Measurements from ENCODE around the gene PHYKPL. TPM values are rescaled to one million over a fixed set of nuclear protein-coding genes. Genes with fewer than 3 reads are reported as not detected.

Gene PHYKPL
- total RNA-seq, 1 experiment from 2014 or later = 41.7 TPM

DNA sequence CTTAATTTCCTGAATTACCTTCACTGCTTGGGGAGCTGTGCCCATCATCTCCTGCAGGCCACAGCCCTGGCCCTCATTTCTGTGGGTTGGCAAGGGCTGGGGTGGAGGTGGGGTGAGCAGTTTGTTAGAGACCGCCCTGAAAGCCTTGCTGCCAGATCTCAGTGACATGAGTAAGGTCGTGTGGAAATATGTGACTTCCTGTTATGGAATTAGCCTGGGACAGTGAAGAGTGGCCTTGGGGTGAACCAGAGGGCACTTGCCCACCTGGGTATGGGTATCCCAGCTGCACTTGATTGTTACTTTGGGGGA is 30.7 kb downstream of the PHYKPL start:
- TF ChIP-seq CBFB (CRISPR knock-in tag; IDR thresholded peaks at IDR 0.05; ENCODE audit: low read depth) (no peak), NR2C2 (CRISPR knock-in tag; IDR thresholded peaks at IDR 0.05) (no peak)
- TF ChIP-seq, protein P1, sequence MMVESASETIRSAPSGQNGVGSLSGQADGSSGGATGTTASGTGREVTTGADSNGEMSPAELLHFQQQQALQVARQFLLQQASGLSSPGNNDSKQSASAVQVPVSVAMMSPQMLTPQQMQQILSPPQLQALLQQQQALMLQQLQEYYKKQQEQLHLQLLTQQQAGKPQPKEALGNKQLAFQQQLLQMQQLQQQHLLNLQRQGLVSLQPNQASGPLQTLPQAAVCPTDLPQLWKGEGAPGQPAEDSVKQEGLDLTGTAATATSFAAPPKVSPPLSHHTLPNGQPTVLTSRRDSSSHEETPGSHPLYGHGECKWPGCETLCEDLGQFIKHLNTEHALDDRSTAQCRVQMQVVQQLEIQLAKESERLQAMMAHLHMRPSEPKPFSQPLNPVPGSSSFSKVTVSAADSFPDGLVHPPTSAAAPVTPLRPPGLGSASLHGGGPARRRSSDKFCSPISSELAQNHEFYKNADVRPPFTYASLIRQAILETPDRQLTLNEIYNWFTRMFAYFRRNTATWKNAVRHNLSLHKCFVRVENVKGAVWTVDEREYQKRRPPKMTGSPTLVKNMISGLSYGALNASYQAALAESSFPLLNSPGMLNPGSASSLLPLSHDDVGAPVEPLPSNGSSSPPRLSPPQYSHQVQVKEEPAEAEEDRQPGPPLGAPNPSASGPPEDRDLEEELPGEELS (CRISPR knock-in tag; IDR thresholded peaks at IDR 0.05) = no peak
- ATAC-seq (no peak), DNase-seq (ENCODE audit: low spot score) (peak; percentile 3)
- Mint-ChIP-seq H3K4me1 (peaks cover 20% of the 10 kb centered on the region), H3K36me3 (peaks cover 19% of the 10 kb centered on the region), H3K4me3 (no peak overlapping the region), H3K27me3 (ENCODE audit: low read depth) (peaks cover 20% of the 10 kb centered on the region), H3K27ac (no peak overlapping the region), H3K9me3 (no peaks in the 10 kb centered on the region)
- ChIA-PET POLR2A (interaction anchor here (0.8 to 1.6 kb wide), 2 partner anchors 10 to 22 kb away, joined by 3 to 6 read pairs; no protein-coding TSS in a partner anchor), CTCF (interaction anchor here (1.5 kb wide), 1 partner anchor 24 kb away, joined by 6 read pairs; no protein-coding TSS in a partner anchor)

- no peak overlapping the region for H3K27ac Mint-ChIP-seq
- POLR2A ChIA-PET = interaction anchor here (1.6 kb wide), 1 partner anchor 21 kb away, joined by 6 read pairs; no protein-coding TSS in a partner anchor
- peaks cover 20% of the 10 kb centered on the region for H3K27me3 Mint-ChIP-seq (ENCODE audit: low read depth)
- CTCF ChIA-PET = interaction anchor here (1.5 to 1.6 kb wide), 2 partner anchors 21 to 24 kb away, joined by 5 to 6 read pairs; no protein-coding TSS in a partner anchor
- H3K4me1 Mint-ChIP-seq = peaks cover 17% of the 10 kb centered on the region
- DNase-seq (ENCODE audit: low spot score) (peak; percentile 4), ATAC-seq (no peak)
- H3K36me3 Mint-ChIP-seq = peaks cover 14% of the 10 kb centered on the region
- no peaks in the 10 kb centered on the region for H3K9me3 Mint-ChIP-seq
- H3K4me3 Mint-ChIP-seq = no peak overlapping the region
- TF ChIP-seq ZNF423 (CRISPR knock-in tag; IDR thresholded peaks at IDR 0.05) (no peak), NR1H2 (CRISPR knock-in tag; IDR thresholded peaks at IDR 0.05) (no peak), ZNF416 (CRISPR knock-in tag; IDR thresholded peaks at IDR 0.05) (no peak), ZBTB21 (CRISPR knock-in tag; IDR thresholded peaks at IDR 0.05; ENCODE audit: borderline replicate concordance) (no peak), E2F1 (CRISPR knock-in tag; IDR thresholded peaks at IDR 0.05) (no peak), HMGA2 (CRISPR knock-in tag; IDR thresholded peaks at IDR 0.05) (no peak)
- TF ChIP-seq, protein P2, sequence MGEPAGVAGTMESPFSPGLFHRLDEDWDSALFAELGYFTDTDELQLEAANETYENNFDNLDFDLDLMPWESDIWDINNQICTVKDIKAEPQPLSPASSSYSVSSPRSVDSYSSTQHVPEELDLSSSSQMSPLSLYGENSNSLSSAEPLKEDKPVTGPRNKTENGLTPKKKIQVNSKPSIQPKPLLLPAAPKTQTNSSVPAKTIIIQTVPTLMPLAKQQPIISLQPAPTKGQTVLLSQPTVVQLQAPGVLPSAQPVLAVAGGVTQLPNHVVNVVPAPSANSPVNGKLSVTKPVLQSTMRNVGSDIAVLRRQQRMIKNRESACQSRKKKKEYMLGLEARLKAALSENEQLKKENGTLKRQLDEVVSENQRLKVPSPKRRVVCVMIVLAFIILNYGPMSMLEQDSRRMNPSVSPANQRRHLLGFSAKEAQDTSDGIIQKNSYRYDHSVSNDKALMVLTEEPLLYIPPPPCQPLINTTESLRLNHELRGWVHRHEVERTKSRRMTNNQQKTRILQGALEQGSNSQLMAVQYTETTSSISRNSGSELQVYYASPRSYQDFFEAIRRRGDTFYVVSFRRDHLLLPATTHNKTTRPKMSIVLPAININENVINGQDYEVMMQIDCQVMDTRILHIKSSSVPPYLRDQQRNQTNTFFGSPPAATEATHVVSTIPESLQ (CRISPR knock-in tag; IDR thresholded peaks at IDR 0.05) = no peak
- TF ChIP-seq, protein P3, sequence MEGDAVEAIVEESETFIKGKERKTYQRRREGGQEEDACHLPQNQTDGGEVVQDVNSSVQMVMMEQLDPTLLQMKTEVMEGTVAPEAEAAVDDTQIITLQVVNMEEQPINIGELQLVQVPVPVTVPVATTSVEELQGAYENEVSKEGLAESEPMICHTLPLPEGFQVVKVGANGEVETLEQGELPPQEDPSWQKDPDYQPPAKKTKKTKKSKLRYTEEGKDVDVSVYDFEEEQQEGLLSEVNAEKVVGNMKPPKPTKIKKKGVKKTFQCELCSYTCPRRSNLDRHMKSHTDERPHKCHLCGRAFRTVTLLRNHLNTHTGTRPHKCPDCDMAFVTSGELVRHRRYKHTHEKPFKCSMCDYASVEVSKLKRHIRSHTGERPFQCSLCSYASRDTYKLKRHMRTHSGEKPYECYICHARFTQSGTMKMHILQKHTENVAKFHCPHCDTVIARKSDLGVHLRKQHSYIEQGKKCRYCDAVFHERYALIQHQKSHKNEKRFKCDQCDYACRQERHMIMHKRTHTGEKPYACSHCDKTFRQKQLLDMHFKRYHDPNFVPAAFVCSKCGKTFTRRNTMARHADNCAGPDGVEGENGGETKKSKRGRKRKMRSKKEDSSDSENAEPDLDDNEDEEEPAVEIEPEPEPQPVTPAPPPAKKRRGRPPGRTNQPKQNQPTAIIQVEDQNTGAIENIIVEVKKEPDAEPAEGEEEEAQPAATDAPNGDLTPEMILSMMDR (IDR thresholded peaks at IDR 0.05) = no peak
- TF ChIP-seq, protein P4, sequence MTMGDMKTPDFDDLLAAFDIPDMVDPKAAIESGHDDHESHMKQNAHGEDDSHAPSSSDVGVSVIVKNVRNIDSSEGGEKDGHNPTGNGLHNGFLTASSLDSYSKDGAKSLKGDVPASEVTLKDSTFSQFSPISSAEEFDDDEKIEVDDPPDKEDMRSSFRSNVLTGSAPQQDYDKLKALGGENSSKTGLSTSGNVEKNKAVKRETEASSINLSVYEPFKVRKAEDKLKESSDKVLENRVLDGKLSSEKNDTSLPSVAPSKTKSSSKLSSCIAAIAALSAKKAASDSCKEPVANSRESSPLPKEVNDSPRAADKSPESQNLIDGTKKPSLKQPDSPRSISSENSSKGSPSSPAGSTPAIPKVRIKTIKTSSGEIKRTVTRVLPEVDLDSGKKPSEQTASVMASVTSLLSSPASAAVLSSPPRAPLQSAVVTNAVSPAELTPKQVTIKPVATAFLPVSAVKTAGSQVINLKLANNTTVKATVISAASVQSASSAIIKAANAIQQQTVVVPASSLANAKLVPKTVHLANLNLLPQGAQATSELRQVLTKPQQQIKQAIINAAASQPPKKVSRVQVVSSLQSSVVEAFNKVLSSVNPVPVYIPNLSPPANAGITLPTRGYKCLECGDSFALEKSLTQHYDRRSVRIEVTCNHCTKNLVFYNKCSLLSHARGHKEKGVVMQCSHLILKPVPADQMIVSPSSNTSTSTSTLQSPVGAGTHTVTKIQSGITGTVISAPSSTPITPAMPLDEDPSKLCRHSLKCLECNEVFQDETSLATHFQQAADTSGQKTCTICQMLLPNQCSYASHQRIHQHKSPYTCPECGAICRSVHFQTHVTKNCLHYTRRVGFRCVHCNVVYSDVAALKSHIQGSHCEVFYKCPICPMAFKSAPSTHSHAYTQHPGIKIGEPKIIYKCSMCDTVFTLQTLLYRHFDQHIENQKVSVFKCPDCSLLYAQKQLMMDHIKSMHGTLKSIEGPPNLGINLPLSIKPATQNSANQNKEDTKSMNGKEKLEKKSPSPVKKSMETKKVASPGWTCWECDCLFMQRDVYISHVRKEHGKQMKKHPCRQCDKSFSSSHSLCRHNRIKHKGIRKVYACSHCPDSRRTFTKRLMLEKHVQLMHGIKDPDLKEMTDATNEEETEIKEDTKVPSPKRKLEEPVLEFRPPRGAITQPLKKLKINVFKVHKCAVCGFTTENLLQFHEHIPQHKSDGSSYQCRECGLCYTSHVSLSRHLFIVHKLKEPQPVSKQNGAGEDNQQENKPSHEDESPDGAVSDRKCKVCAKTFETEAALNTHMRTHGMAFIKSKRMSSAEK (CRISPR knock-in tag; IDR thresholded peaks at IDR 0.05; ENCODE audit: borderline replicate concordance) = no peak
- TF ChIP-seq, protein P5, sequence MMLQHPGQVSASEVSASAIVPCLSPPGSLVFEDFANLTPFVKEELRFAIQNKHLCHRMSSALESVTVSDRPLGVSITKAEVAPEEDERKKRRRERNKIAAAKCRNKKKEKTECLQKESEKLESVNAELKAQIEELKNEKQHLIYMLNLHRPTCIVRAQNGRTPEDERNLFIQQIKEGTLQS (CRISPR knock-in tag; conservative IDR thresholded peaks at IDR 0.05) = no peak
Measured at GRCh38 chr5:178201221-178201926, 31.2 kb downstream of the PHYKPL start.

Data from WTC11 (cell line).